Measurements from ENCODE around the gene TSPOAP1. TPM values are rescaled to one million over a fixed set of nuclear protein-coding genes. Genes with fewer than 3 reads are reported as not detected.

The TSPOAP1 gene
- total RNA-seq, 2 experiments from 2014 or later, result 17.8 to 19.5 TPM

GRCh38 chr17:58327363-58328194 lies 1.0 kb downstream of the TSPOAP1 start:
- peak; percentile 38 for ATAC-seq (ENCODE audit: poor library complexity)
- intact Hi-C loops (cut with DNase I, micrococcal nuclease), result loop anchor here in 1 of 2 experiments (1.0 kb wide), 1 partner anchor 10 kb away; no protein-coding TSS in a partner anchor
- peak in 2 of 14 experiments; percentile 12 to 46 for DNase-seq

GRCh38 chr17:58326609-58327362 lies 1.8 kb downstream of the TSPOAP1 start:
- Histone ChIP-seq H3K4me3 (ENCODE audit: low read length) (no peak overlapping the region), H3K9me3 (ENCODE audit: control insufficient read depth in 1 of 2, insufficient read depth in 1 of 2, low read length in 2 of 2) (no peaks in the 10 kb centered on the region), H3K4me1 (ENCODE audit: insufficient read depth, low read length) (peaks cover 53% of the 10 kb centered on the region), H3K36me3 (ENCODE audit: insufficient read depth, low read length) (peaks cover 23% of the 10 kb centered on the region), H3K27ac (ENCODE audit: low read depth in 1 of 2, low read length in 2 of 2) (no peak overlapping the region), H3K27me3 (ENCODE audit: control insufficient read depth in 1 of 2, insufficient read depth in 2 of 2, low read length in 2 of 2) (no peaks in the 10 kb centered on the region)
- ChIA-PET POLR2A (interaction anchor here (0.7 to 22.3 kb wide), 10 partner anchors 9 to 1242 kb away, joined by 3 to 1359 read pairs (median 7); partner anchors contain the start of genes AKAP1, HSF5, MTMR4 and RNF43), CTCF (interaction anchor here (1.3 to 4.9 kb wide), 6 partner anchors 9 to 91 kb away, joined by 4 to 54 read pairs (median 8); partner anchors contain the start of gene RNF43)
- no peaks in the 10 kb centered on the region for H3K27me3 Mint-ChIP-seq
- no peak for ATAC-seq (ENCODE audit: poor library complexity)
- H3K36me3 Mint-ChIP-seq (ENCODE audit: low read depth), result peaks cover 38% of the 10 kb centered on the region
- peak overlapping the region; percentile 75 for H3K4me3 Mint-ChIP-seq
- H3K27ac Mint-ChIP-seq, result peak overlapping the region; percentile 80
- no peaks in the 10 kb centered on the region for H3K9me3 Mint-ChIP-seq
- TF ChIP-seq, protein P1, sequence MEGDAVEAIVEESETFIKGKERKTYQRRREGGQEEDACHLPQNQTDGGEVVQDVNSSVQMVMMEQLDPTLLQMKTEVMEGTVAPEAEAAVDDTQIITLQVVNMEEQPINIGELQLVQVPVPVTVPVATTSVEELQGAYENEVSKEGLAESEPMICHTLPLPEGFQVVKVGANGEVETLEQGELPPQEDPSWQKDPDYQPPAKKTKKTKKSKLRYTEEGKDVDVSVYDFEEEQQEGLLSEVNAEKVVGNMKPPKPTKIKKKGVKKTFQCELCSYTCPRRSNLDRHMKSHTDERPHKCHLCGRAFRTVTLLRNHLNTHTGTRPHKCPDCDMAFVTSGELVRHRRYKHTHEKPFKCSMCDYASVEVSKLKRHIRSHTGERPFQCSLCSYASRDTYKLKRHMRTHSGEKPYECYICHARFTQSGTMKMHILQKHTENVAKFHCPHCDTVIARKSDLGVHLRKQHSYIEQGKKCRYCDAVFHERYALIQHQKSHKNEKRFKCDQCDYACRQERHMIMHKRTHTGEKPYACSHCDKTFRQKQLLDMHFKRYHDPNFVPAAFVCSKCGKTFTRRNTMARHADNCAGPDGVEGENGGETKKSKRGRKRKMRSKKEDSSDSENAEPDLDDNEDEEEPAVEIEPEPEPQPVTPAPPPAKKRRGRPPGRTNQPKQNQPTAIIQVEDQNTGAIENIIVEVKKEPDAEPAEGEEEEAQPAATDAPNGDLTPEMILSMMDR (IDR thresholded peaks at IDR 0.05), result no peak
- intact Hi-C loops (cut with DNase I, micrococcal nuclease), result no loop called here
- H3K4me1 Mint-ChIP-seq (ENCODE audit: low read depth), result peaks cover 46% of the 10 kb centered on the region
- no peak for DNase-seq

More at GRCh38 chr17:58327363-58328194, 1.0 kb downstream of the TSPOAP1 start:
- Mint-ChIP-seq H3K4me1 (ENCODE audit: low read depth) (peaks cover 46% of the 10 kb centered on the region), H3K27ac (peak overlapping the region; percentile 84), H3K36me3 (ENCODE audit: low read depth) (peaks cover 41% of the 10 kb centered on the region), H3K4me3 (peak overlapping the region; percentile 90), H3K27me3 (no peaks in the 10 kb centered on the region), H3K9me3 (no peaks in the 10 kb centered on the region)
- H3K27me3 ChIP-seq (ENCODE audit: control insufficient read depth in 1 of 2, insufficient read depth in 2 of 2, low read length in 2 of 2), result no peaks in the 10 kb centered on the region
- POLR2A ChIA-PET, result interaction anchor here (0.6 to 22.3 kb wide), 16 partner anchors 10 to 1243 kb away, joined by 3 to 1359 read pairs (median 4); partner anchors contain the start of genes AKAP1, MTMR4, RNF43 and SUPT4H1
- H3K27ac ChIP-seq (ENCODE audit: low read depth in 1 of 2, low read length in 2 of 2), result peak overlapping the region; percentile 84 to 87
- H3K36me3 ChIP-seq (ENCODE audit: insufficient read depth, low read length), result peaks cover 19% of the 10 kb centered on the region
- H3K4me3 ChIP-seq (ENCODE audit: low read length), result peak overlapping the region; percentile 84
- TF ChIP-seq, protein P1 (IDR thresholded peaks at IDR 0.05), result no peak
- no peaks in the 10 kb centered on the region for H3K9me3 ChIP-seq (ENCODE audit: control insufficient read depth in 1 of 2, insufficient read depth in 1 of 2, low read length in 2 of 2)
- peaks cover 53% of the 10 kb centered on the region for H3K4me1 ChIP-seq (ENCODE audit: insufficient read depth, low read length)
- CTCF ChIA-PET, result interaction anchor here (1.2 to 4.9 kb wide), 7 partner anchors 10 to 90 kb away, joined by 3 to 54 read pairs (median 7); partner anchors contain the start of genes RNF43 and SUPT4H1

GRCh38 chr17:58325976-58326468 lies 2.6 kb downstream of the TSPOAP1 start:
- intact Hi-C loops (cut with DNase I, micrococcal nuclease), result no loop called here
- peaks cover 46% of the 10 kb centered on the region for H3K4me1 Mint-ChIP-seq (ENCODE audit: low read depth)
- DNase-seq (no peak), ATAC-seq (ENCODE audit: poor library complexity) (no peak)
- H3K27me3 Mint-ChIP-seq, result no peaks in the 10 kb centered on the region
- H3K9me3 Mint-ChIP-seq, result no peaks in the 10 kb centered on the region
- H3K4me3 Mint-ChIP-seq, result peak overlapping the region; percentile 55
- peaks cover 19% of the 10 kb centered on the region for H3K36me3 ChIP-seq (ENCODE audit: insufficient read depth, low read length)
- no peaks in the 10 kb centered on the region for H3K9me3 ChIP-seq (ENCODE audit: control insufficient read depth in 1 of 2, insufficient read depth in 1 of 2, low read length in 2 of 2)
- H3K27ac ChIP-seq (ENCODE audit: low read depth in 1 of 2, low read length in 2 of 2), result no peak overlapping the region
- no peak overlapping the region for H3K4me3 ChIP-seq (ENCODE audit: low read length)
- TF ChIP-seq, protein P1 (IDR thresholded peaks at IDR 0.05), result no peak
- ChIA-PET POLR2A (interaction anchor here (1.8 to 22.3 kb wide), 5 partner anchors 8 to 162 kb away, joined by 6 to 1359 read pairs (median 92); partner anchors contain the start of genes HSF5, RNF43 and SUPT4H1), CTCF (interaction anchor here (1.3 to 4.1 kb wide), 3 partner anchors 9 to 91 kb away, joined by 4 to 54 read pairs (median 9); partner anchors contain the start of gene RNF43)
- H3K36me3 Mint-ChIP-seq (ENCODE audit: low read depth), result peaks cover 31% of the 10 kb centered on the region
- peak overlapping the region; percentile 14 for H3K27ac Mint-ChIP-seq
- no peaks in the 10 kb centered on the region for H3K27me3 ChIP-seq (ENCODE audit: control insufficient read depth in 1 of 2, insufficient read depth in 2 of 2, low read length in 2 of 2)
- H3K4me1 ChIP-seq (ENCODE audit: insufficient read depth, low read length), result peaks cover 53% of the 10 kb centered on the region
